ENCODE measurements around the gene ATP1A3.
"Not testable (repeated sequence)": the region's sequence is repeated elsewhere in the genome, so short reads cannot be mapped to it uniquely, and the experiment has no call there.

ATP1A3 gene

DNA sequence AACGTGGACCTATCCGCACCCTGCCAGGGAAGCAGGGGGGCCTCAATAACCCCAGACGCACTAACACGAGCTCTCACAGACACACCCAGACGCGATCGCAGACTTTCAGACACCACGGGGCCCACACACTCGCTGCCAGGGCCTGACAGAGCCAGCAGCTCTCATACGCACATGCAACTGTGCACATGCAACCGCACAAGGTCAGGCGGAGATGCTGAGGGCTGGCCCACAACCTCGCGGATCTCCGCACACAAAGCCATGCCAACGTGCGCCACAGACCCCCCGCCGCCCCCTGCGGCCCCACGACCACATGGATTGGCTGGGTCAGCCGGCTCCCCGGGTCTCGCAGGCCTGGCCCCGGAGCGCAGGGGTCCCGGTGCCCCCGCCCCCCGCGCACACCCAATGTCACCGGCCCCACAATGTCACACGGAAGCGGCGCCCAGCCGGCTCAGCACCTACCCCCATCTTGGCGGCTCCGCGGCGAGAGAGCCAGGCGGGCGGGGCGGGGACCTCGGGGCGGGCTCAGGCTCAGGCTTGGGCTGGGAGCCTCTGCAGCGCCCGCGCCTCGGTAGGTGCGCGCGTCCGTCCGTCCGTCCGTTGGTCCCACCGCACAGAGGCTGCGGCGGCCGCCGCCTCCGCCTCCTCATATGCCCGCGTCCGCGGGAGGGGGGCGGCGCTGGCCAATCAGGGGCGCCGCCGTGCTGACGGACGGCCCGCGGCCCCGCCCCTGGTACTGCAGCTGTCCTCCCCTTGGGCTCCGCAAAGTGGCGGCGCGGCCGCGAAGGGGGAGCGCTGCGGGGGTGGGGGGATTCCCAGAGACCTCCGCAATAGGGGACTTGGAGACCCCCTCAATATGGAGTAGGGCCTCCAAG, at the start of gene ATP1A3:
ATP1A3 (minus strand) TSS at position 619 of the 872 bp plus-strand sequence; CDS start at position 465, 154 bp downstream.
- no peak for FAIRE-seq

GRCh38 chr19:42042455-42043170, 48.6 kb upstream of the ATP1A3 start:
- FAIRE-seq: no peak

GRCh38 chr19:42040491-42040890, 46.5 kb upstream of the ATP1A3 start:
- not testable (repeated sequence) for FAIRE-seq

DNA sequence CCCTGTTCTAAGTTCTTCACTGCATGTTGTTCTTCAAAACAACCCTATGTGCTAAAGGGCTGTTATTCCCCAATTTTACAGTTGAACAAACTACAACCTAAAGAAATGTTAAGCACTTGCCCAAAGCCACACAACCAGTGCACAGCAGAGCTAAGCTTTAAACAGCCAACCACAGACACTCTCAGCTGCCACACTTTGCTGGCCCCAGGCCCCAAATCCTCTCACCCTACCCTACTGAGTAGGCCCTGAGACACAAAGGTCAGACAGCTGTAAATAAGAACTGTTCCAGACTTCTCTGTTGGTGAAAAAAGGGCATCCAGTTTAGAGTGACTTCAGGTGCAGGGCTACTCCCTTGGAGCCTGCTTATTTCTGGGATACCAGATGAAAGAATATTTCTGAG, 46.0 kb upstream of the ATP1A3 start:
- FAIRE-seq: no peak

GRCh38 chr19:42038666-42039065, 44.6 kb upstream of the ATP1A3 start:
- no peak for FAIRE-seq

- FAIRE-seq: no peak
Measured at GRCh38 chr19:42037649-42038048, 43.6 kb upstream of the ATP1A3 start.

GRCh38 chr19:42034640-42035391, 40.8 kb upstream of the ATP1A3 start:
- FAIRE-seq: not testable (repeated sequence)

- no peak for FAIRE-seq
Measured at GRCh38 chr19:42033413-42033812, 39.4 kb upstream of the ATP1A3 start.

DNA sequence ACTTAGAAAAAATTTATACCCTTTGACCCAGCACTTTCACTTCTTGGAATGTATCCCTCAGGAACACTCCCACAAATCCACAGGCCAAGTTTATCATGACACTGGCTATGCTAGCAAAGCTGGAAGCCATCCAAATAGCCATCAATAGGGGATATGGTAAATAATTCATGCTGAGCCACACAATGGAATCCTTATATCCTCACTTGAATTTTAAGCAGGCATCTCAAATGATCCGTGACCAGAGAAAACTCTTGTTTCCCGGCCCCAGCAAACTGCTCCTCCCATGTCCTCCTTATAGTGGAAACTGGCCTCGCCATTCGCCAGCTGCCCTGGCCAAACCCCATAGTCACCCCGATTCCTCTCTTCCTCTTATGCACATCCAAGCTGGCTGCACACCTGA, 38.4 kb upstream of the ATP1A3 start:
- no peak for FAIRE-seq

DNA sequence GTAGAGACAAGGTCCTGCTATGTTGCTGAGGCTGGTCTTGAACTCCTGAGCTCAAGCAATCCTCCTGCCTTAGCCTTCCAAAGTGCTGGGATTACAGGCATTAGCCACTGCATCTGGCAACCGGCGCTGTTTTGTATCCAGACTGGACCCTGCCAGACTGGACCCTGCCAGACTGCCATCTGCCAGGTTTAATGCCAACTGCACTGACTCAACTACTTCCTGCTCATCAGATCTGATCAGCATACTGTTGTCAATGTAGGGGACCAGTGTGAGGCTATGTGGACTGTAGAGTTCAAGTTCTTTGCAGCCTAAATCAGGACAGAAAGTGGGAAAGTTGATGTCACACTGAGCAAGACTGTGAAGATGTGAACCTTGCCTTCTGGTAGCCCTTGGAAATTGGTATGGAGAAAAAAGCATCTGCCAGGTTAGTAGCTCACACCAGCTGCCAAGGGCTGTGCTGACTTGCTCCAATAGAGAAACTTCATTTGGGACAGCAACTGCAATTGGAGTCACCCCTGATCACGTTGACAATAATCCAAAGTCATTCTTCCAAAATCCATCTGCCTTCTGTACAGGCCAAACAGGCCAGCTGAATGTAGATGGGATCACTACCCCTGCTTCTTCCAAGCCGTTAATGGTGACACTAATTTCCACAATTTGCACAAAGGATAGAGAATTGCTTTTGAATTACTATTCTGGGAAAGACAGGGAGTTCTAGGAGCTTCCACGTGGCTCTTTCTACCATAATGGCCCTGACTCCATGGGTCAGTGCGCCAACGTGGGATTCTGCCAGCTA, 36.8 kb upstream of the ATP1A3 start:
- no peak for FAIRE-seq

DNA sequence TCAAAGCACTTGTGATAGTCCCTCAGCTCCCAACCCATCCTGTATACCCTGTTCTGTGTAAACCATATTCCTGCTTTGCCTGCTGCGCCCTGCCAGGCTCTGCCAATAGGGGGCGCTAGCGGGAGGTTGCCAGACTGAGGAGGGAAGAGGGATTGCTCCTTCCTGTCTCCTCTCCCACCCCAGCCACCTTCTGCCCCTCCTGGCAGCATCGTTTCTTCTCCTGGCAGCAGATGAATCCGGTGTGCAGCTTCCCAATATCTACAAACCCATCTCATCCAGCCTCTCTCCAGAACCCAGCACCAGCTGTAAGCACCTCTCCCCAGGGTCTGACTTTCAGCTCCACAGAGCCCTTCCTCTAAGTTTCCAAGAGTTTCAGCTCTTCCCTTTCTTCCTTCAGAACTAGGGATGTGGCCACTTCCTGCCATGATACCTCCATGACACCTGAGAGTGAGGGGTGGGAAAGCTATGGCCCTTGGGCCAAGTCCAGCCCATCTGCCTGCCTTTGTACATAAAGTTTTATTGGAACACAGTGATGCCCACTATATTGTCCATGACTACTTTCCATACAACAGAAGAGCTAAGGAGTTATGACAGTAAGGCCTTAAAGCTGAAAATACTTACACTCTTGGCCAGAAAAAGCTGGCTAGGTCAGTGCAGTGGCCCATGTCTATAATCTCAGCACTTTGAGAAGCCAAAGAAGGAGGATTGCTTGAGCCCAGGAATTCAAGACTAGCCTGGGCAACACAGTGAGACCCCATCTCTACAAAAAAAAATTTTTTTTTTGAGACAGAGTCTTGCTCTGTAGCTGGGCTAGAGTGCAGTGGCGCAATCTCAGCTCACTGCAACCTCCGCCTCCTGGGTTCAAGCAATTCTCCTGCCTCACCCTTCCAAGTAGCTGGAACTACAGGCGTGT, 34.5 kb upstream of the ATP1A3 start:
- no peak for FAIRE-seq

- FAIRE-seq: no peak
Measured at GRCh38 chr19:42024622-42025111, 30.6 kb upstream of the ATP1A3 start.

DNA sequence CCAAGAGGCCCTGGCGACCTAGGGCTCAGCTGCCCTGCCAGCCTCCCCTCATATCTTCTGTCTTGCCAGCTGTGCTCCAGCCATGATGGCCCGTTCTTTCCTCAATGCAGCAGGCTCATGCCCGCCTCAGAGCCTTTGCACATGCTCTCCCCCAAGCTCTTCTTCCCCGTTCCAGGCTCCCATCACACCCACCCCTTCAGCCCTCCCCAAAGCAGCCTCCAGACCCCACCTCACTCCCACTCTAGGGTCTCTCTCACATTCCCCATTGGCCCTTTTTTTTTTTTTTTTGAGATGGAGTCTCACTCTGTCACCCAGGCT, 29.9 kb upstream of the ATP1A3 start:
- no peak for FAIRE-seq

DNA sequence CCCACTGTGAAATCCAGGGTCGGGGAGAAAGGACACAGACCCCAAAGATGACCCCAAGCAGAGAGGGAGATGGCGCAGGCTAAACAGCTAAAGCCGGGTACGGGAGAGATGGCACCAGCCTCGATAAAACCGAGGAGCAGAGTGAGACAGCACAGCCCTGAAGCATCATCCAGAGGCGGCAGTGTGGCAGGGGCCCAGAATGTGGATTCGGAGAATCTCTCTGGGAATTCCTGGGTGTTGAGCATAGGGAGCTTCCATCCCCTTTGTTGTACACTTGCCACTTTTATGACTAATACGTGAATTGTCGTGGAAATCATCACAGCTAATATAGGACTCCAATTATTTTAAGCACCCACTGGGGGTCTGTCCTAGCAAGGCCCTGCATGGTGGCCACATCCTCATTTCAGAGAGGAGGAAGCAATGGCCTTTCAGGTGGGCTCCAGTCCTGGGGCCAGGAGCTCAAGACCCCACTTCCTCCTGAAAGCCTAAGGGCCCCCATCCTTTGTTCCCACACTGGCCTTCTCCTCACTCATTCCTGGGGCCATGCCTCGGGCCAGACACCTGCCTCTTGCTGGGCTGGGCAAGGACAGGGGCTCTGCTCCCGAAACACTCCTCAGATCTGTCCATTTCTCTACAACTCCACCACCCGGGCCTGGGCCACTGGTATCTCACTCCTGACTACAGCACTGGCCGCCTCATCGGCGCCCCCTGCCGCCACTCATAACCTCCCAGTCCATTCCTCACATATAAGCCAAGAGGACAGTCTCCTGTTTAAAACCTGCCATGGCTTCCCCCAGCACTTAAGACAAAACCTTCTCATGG, 29.3 kb upstream of the ATP1A3 start:
- FAIRE-seq: no peak

DNA sequence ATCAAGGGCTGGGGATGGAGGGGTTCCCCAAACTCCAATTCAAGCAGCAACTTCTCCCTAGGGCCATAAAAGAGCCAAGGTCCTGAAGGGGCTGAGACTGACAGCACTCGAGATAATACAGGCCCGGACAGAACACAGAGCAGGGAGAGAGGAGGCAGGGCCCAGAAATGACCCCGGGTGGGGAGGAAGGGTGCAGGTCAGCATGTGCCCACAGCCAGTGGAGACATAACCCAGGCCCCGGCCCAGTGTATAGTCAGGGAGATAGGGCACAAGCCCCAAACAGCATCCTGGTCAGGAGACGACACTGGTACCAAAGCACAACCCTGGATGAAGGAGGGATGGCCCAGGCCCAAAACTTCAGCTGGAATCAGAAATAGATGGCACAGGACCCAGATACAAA, 28.6 kb upstream of the ATP1A3 start:
- no peak for FAIRE-seq

GRCh38 chr19:42021185-42021584, 27.2 kb upstream of the ATP1A3 start:
- no peak for FAIRE-seq

DNA sequence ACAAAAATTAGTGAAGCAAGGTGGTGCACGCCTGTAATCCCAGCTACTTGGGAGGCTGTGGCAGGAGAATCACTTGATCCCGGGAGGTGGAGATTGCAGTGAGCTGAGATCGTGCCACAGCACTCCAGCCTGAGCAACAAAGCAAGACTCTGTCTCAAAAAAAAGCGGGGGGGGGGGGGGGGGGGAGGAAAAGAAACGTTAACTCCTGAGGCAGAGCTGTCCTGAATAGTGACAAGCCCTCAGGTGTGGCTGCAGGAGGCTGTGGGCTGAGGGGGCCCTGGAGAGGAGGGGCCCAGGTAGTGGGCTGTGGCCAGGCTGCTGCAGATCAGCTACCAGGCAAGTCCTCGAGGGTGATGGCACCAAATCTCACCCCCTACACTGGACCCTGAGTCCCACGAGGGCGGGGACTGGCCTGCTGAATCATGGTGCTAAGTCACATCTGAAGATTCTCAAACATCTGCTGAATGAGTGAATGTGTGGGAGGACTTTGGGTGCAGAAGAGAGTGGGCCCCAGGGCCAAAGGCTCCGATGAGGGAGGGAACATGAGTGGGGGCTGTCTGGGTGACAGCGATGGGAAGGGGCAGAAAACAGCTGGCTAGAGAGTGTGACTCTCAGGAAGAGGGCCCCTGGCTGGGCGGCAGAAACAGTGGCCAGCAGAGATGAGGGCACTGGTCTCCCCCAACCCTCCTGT, 24.6 kb upstream of the ATP1A3 start:
- no peak for FAIRE-seq

GRCh38 chr19:42017040-42017439, 23.0 kb upstream of the ATP1A3 start:
- FAIRE-seq: no peak

DNA sequence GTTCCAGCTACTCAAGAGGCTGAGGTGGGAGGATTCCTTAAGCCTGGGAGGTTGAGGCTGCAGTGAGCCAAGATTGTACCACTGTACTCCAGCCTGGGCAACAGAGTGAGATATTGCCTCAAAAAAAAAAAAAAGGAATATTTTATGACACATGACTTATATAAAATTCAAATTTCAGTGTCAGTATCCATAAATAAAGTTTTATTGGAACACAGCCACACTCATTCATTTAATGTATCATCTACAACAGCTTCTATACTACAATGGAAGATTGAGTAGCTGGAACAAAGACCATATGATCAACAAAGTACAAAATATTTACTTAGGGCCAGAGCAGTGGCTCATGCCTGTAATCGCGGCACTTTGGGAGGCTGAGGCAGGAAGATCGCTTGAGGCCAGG, 18.7 kb upstream of the ATP1A3 start:
- not testable (repeated sequence) for FAIRE-seq

Data from A204.1 (cell line).